ENCODE measurements around the gene GDNF.

GDNF gene, protein sequence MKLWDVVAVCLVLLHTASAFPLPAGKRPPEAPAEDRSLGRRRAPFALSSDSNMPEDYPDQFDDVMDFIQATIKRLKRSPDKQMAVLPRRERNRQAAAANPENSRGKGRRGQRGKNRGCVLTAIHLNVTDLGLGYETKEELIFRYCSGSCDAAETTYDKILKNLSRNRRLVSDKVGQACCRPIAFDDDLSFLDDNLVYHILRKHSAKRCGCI

GRCh38 chr5:37839407-37840052 is at the start of gene GDNF:
Gene GDNF (minus strand): TSS chr5:37840041. CDS start chr5:37834796, 5,245 bp downstream.
- ChIA-PET POLR2A (no interaction called here), CTCF (interaction anchor here (1.1 to 2.0 kb wide), 4 partner anchors 10 to 353 kb away, joined by 3 to 17 read pairs (median 4); no protein-coding TSS in a partner anchor)
- peak; percentile 41 for DNase-seq (ENCODE audit: extremely low spot score)
- TF ChIP-seq CTCF (IDR thresholded peaks at IDR 0.05; ENCODE audit: control extremely low read depth, extremely low read depth, low read depth, missing control alignments): no peak

- ChIA-PET POLR2A (no interaction called here), CTCF (no interaction called here)
- no peak for DNase-seq (ENCODE audit: extremely low spot score)
- no peak for TF ChIP-seq CTCF (IDR thresholded peaks at IDR 0.05; ENCODE audit: control extremely low read depth, extremely low read depth, low read depth, missing control alignments)
Measured at GRCh38 chr5:37888476-37888875, 48.6 kb upstream of the GDNF start.

- no peak for TF ChIP-seq CTCF (IDR thresholded peaks at IDR 0.05; ENCODE audit: control extremely low read depth, extremely low read depth, low read depth, missing control alignments)
- CTCF ChIA-PET: no interaction called here
- DNase-seq (ENCODE audit: extremely low spot score): no peak
- POLR2A ChIA-PET: no interaction called here
Measured at GRCh38 chr5:37886242-37886905, 46.5 kb upstream of the GDNF start.

DNA sequence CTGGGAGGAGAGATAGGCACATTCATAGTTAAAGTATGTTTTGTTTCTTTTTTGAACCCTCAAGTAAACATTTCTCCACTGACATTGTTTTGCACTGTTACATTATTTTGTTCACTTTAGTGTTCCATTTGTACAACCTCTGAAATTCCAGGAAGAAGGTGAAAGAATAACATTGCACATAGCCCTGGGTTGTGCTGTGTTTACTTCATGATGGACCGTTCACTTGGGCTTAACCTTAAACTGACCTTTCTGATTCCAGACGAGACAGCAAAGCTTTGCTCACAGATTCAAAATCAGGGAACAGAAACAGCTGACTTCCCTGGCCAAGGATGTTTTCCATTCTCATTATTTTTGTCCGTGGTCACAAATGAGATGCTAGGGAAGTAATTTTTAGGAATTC is 42.8 kb upstream of the GDNF start:
- no peak for TF ChIP-seq CTCF (IDR thresholded peaks at IDR 0.05; ENCODE audit: control extremely low read depth, extremely low read depth, low read depth, missing control alignments)
- ChIA-PET CTCF (interaction anchor here (2.3 kb wide), 1 partner anchor 11 kb away, joined by 7 read pairs; no protein-coding TSS in a partner anchor), POLR2A (no interaction called here)
- no peak for DNase-seq (ENCODE audit: extremely low spot score)

DNA sequence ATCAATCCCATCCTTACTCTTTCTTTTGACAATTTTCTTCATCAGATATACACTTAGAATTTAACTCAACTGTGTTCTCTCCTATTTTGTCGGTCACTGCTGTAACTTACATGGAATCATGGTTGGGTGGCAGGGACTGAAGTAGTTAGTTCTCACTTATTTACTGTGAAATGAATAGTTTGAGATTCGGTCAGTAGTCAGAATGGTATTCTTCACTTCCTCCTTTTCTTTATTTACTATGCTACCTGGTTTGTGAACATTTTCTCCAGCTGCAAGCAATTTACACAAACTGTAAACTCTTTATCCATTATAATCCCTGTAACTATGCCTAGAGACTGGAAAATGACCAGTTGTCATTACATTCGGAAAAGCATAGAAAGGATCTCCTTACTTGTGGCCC is 41.5 kb upstream of the GDNF start:
- POLR2A ChIA-PET: no interaction called here
- CTCF ChIA-PET: interaction anchor here (1.2 to 2.3 kb wide), 3 partner anchors 12 to 24 kb away, joined by 3 to 9 read pairs (median 7); no protein-coding TSS in a partner anchor
- TF ChIP-seq CTCF (IDR thresholded peaks at IDR 0.05; ENCODE audit: control extremely low read depth, extremely low read depth, low read depth, missing control alignments): no peak
- DNase-seq (ENCODE audit: extremely low spot score): no peak

GRCh38 chr5:37876943-37877342 is 37.1 kb upstream of the GDNF start:
- ChIA-PET POLR2A (no interaction called here), CTCF (interaction anchor here (1.4 kb wide), 3 partner anchors 18 to 315 kb away, joined by 3 read pairs; no protein-coding TSS in a partner anchor)
- TF ChIP-seq CTCF (IDR thresholded peaks at IDR 0.05; ENCODE audit: control extremely low read depth, extremely low read depth, low read depth, missing control alignments): no peak
- DNase-seq (ENCODE audit: extremely low spot score): no peak

Data from GM10248 (cell line).